Adrenal gland (tissue), 5 donors: ENCODE measurements around the gene IQCE.

Experiments
- POLR2A ChIP-seq, 2 donors: fragments of 450-650 bp; IDR thresholded peaks; one replicate each; pipeline ENCODE4 v1.6.1; 2017; ENCODE audit warnings: antibody characterized with exemption in 2 of 2, mild to moderate bottlenecking in 2 of 2, moderate library complexity in 1 of 2
- TF ChIP-seq, protein P1 (sequence below), 6 experiments: fragments of 450-650 bp in 4 of 6; fragments of 200-600 bp in 2 of 6; sonication (generic) in 1 of 6; IDR thresholded peaks; 1 replicate in 5 of 6; 2 replicates in 1 of 6; pipeline versions ENCODE4 v1.5.1 to v1.8.0; 2016 to 2021; ENCODE audit warnings: antibody characterized with exemption in 6 of 6, mild to moderate bottlenecking in 2 of 6, moderate library complexity in 1 of 6
- donor health status: DM: no; HTN: no; CAD: no.

DNA sequence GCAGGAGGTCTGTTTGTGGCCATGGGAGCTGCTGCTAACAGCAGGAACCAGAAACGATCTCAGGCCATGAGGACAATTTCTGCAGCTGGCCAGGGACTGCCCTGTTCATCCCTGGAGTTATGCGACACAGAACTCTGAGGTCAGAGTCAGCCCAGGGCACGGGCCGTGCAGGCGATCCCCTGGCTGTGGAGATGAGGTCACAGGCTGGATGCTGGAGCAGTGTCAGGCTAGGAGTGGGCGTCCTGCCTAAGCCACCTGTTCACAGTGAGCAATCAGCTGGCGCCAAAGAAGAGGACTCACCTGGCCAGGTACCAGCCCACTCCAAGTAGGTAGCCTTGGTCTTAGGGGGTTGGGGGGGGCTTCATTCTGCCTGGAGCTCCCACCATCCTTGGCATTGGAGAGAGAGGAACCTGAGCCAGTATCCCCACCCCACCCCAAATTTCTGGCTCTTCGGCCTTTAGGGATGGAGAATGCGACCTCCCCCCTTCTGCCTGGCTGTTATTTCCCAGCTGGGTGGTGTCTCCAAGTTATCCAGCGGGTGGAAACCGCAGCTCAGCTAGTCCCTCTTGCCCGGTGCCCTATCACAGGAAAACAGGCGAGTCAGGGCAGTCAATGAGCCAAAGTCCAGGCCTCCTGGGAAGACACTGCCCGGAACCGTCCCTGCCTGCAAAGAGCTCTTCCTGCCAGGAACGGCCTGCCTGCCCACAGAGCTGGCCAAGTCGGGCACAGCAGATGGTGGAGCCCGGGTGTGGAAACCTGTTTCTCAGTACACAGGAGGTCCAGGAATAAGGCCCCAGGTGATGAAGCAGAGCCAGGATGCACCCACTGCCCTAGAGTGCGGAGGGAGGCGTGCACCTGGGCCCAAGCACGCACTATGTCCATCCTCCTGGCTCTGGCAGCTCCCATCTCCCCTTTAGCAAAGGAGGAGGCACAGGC, 71.2 kb downstream of the IQCE start:
- TF ChIP-seq, protein P1, sequence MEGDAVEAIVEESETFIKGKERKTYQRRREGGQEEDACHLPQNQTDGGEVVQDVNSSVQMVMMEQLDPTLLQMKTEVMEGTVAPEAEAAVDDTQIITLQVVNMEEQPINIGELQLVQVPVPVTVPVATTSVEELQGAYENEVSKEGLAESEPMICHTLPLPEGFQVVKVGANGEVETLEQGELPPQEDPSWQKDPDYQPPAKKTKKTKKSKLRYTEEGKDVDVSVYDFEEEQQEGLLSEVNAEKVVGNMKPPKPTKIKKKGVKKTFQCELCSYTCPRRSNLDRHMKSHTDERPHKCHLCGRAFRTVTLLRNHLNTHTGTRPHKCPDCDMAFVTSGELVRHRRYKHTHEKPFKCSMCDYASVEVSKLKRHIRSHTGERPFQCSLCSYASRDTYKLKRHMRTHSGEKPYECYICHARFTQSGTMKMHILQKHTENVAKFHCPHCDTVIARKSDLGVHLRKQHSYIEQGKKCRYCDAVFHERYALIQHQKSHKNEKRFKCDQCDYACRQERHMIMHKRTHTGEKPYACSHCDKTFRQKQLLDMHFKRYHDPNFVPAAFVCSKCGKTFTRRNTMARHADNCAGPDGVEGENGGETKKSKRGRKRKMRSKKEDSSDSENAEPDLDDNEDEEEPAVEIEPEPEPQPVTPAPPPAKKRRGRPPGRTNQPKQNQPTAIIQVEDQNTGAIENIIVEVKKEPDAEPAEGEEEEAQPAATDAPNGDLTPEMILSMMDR (IDR thresholded peaks at IDR 0.05): no peak
- TF ChIP-seq POLR2A (IDR thresholded peaks at IDR 0.05): no peak
